ENCODE results near the gene MAP3K12.

DNA sequence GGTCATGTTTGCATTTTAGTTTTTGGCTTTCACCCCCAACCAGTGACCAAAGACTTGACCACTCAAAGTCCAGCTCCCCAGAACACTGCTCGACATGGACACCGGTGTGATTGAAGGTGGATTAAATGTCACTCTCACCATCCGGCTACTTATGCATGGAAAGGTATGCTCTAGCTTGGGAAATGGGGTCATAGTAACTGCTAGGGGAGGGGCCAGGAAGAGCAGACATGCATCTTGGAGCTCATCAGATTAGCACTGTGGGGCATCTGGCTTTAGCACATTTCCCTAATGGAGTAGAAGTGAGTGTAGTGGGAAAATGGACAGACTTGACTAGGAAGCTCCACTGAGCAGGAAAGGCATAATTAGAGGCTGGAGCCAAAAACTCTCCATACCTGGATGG is 44.6 kb downstream of the MAP3K12 start:
- no peak for TF ChIP-seq EZH2 (IDR thresholded peaks at IDR 0.05; ENCODE audit: insufficient read depth, low read length)
- TF ChIP-seq, protein P1, sequence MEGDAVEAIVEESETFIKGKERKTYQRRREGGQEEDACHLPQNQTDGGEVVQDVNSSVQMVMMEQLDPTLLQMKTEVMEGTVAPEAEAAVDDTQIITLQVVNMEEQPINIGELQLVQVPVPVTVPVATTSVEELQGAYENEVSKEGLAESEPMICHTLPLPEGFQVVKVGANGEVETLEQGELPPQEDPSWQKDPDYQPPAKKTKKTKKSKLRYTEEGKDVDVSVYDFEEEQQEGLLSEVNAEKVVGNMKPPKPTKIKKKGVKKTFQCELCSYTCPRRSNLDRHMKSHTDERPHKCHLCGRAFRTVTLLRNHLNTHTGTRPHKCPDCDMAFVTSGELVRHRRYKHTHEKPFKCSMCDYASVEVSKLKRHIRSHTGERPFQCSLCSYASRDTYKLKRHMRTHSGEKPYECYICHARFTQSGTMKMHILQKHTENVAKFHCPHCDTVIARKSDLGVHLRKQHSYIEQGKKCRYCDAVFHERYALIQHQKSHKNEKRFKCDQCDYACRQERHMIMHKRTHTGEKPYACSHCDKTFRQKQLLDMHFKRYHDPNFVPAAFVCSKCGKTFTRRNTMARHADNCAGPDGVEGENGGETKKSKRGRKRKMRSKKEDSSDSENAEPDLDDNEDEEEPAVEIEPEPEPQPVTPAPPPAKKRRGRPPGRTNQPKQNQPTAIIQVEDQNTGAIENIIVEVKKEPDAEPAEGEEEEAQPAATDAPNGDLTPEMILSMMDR (IDR thresholded peaks at IDR 0.05; ENCODE audit: insufficient read depth, low read depth, low read length): no peak
